HepG2 (cell line): Measurements from ENCODE around the gene SERTAD1. TPM values are rescaled to one million over a fixed set of nuclear protein-coding genes. Genes with fewer than 3 reads are reported as not detected.

Experiments used
- ARID2 ChIP-seq: sonication (generic); formaldehyde crosslinking; IDR thresholded peaks from 2 replicates; pipeline ENCODE4 v1.8.1; 2022; ENCODE audit warnings: mild to moderate bottlenecking, missing genetic modification reagents, borderline replicate concordance
- GABPB1 ChIP-seq: IDR thresholded peaks from 2 replicates; pipeline ENCODE4 v1.6.1; 2016; ENCODE audit warnings: mild to moderate bottlenecking, missing genetic modification reagents, moderate library complexity, missing compliant biosample characterization
- MAF1 ChIP-seq: sonication (generic); formaldehyde crosslinking; IDR thresholded peaks from 2 replicates; pipeline ENCODE4 v1.5.0; 2020; ENCODE audit warnings: missing genetic modification reagents, borderline replicate concordance
- MAZ ChIP-seq, 2 experiments: sonication (generic) in 1 of 2; formaldehyde crosslinking in 1 of 2; IDR thresholded peaks; 2 replicates each; pipeline versions ENCODE4 v1.5.0 to v1.6.1; 2012 to 2020; ENCODE audit warnings: low read depth in 2 of 2, mild to moderate bottlenecking in 2 of 2, borderline replicate concordance in 1 of 2, improper control_type of control experiment in 1 of 2, low read length in 1 of 2, missing genetic modification reagents in 1 of 2, moderate library complexity in 1 of 2
- MEIS2 ChIP-seq: sonication (generic); formaldehyde crosslinking; IDR thresholded peaks from 2 replicates; pipeline ENCODE4 v1.9.0; 2021; ENCODE audit warnings: mild to moderate bottlenecking, missing genetic modification reagents
- PHB2 ChIP-seq: fragments of 450-650 bp; IDR thresholded peaks from 2 replicates; pipeline ENCODE4 v1.6.1; 2018; ENCODE audit not compliant: partially characterized antibody
- RBM39 ChIP-seq: fragments of 200-400 bp; formaldehyde crosslinking; IDR thresholded peaks from one replicate; pipeline ENCODE4 v1.6.1; 2018; ENCODE audit warnings: antibody characterized with exemption, mild to moderate bottlenecking, low read depth, low read length; ENCODE audit not compliant: poor library complexity, severe bottlenecking
- YEATS2 ChIP-seq: sonication (generic); formaldehyde crosslinking; IDR thresholded peaks from 2 replicates; pipeline ENCODE4 v1.4.0; 2020; ENCODE audit warnings: missing genetic modification reagents, borderline replicate concordance
- ZFP62 ChIP-seq: sonication (generic); formaldehyde crosslinking; IDR thresholded peaks from 2 replicates; pipeline ENCODE4 v1.4.0; 2020; ENCODE audit warnings: missing genetic modification reagents
- ZKSCAN5 ChIP-seq: sonication (generic); formaldehyde crosslinking; IDR thresholded peaks from 2 replicates; pipeline ENCODE4 v1.5.1; 2020; ENCODE audit warnings: mild to moderate bottlenecking, missing genetic modification reagents
- ZNF121 ChIP-seq: sonication (generic); formaldehyde crosslinking; IDR thresholded peaks from 2 replicates; pipeline ENCODE4 v1.5.0; 2020; ENCODE audit warnings: mild to moderate bottlenecking, missing genetic modification reagents
- ZNF282 ChIP-seq: fragments of 450-650 bp; IDR thresholded peaks from 2 replicates; pipeline ENCODE4 v1.6.1; 2018; ENCODE audit not compliant: partially characterized antibody
- ZNF550 ChIP-seq: sonication (generic); formaldehyde crosslinking; IDR thresholded peaks from 2 replicates; pipeline ENCODE4 v1.4.0; 2020; ENCODE audit warnings: mild to moderate bottlenecking, missing genetic modification reagents, borderline replicate concordance
- polyA plus RNA-seq, 8 experiments: library from polyadenylated mRNA; depleted of rRNA in 3 of 8; stranded (reverse) in 7 of 8; unstranded in 1 of 8; fragments of >200 nt; fragmentation: Illumina TruSeq in 4 of 8; extraction: Trizol in 4 of 8; gene quantifications; 2 replicates each; pipeline versions ENCODE4 v1.2.1 to v1.2.3, GENCODE V29; 2011 to 2016; ENCODE audit warnings: low read depth in 4 of 8, missing spikeins in 1 of 8, mixed read lengths in 1 of 8; ENCODE audit not compliant: insufficient read depth in 1 of 8
- total RNA-seq, 5 experiments: library from RNA; depleted of rRNA; stranded (reverse); fragments of >200 nt; fragmentation: Illumina TruSeq; extraction: Trizol; gene quantifications; 2 replicates each; pipeline ENCODE4 v1.2.3, GENCODE V29; 2016; ENCODE audit warnings: low read depth in 1 of 5
- TF ChIP-seq, protein P1 (sequence below): sonication (generic); formaldehyde crosslinking; IDR thresholded peaks from 2 replicates; pipeline ENCODE4 v1.5.0; 2020; ENCODE audit warnings: mild to moderate bottlenecking, missing genetic modification reagents
- TF ChIP-seq, protein P2 (sequence below): sonication (generic); formaldehyde crosslinking; IDR thresholded peaks from 2 replicates; pipeline ENCODE4 v1.4.0; 2020; ENCODE audit warnings: mild to moderate bottlenecking, low read depth, missing genetic modification reagents
- TF ChIP-seq, protein P3 (sequence below), 2 experiments: sonication (generic) in 1 of 2; formaldehyde crosslinking in 1 of 2; IDR thresholded peaks; 2 replicates each; pipeline versions ENCODE4 v1.6.1 to v1.9.0; 2014 to 2022; ENCODE audit warnings: antibody characterized with exemption in 1 of 2, borderline replicate concordance in 1 of 2, inconsistent platforms in 1 of 2, low read depth in 1 of 2, missing genetic modification reagents in 1 of 2
- TF ChIP-seq, protein P4 (sequence below): sonication (generic); formaldehyde crosslinking; conservative IDR thresholded peaks from 2 replicates; pipeline ENCODE4 v1.4.0; 2020; ENCODE audit warnings: missing genetic modification reagents

Gene SERTAD1
- total and polyA plus RNA-seq, 2 of the 13 experiments (the other 11 are each of a cell fraction or from before 2014, with no cell fraction given): 4.3 to 4.5 TPM

DNA sequence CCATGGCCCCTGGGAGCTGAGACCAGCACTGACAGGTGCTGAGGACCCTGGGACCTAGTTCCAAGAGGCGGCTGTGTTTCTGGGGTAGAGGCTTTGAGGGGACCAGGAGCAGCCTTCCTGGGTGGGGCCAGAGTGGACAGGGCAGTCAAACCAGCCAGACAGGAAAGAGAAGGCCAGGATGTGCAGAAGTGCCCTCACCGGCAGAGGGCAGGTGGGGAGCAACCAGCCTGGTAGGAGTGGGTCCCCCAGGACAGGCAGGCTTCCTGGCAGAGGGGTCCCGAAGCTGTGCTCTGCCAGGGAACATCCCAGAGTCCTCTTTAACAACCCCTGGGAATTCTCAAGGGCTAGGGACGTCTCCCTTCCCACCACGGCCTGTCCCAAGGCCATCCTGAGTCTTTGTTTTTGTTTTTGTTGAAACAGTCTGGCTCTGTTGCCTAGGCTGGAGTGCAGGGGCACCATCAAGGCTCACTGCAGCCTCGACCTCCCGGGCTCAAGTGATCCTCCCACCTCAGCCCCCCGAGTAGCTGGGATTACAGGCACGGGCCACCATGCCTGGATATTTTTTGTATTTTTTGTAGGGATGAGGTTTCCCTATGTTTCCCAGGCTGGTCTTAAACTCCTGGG is 32.8 kb downstream of the SERTAD1 start (continued):
- TF ChIP-seq, protein P1, sequence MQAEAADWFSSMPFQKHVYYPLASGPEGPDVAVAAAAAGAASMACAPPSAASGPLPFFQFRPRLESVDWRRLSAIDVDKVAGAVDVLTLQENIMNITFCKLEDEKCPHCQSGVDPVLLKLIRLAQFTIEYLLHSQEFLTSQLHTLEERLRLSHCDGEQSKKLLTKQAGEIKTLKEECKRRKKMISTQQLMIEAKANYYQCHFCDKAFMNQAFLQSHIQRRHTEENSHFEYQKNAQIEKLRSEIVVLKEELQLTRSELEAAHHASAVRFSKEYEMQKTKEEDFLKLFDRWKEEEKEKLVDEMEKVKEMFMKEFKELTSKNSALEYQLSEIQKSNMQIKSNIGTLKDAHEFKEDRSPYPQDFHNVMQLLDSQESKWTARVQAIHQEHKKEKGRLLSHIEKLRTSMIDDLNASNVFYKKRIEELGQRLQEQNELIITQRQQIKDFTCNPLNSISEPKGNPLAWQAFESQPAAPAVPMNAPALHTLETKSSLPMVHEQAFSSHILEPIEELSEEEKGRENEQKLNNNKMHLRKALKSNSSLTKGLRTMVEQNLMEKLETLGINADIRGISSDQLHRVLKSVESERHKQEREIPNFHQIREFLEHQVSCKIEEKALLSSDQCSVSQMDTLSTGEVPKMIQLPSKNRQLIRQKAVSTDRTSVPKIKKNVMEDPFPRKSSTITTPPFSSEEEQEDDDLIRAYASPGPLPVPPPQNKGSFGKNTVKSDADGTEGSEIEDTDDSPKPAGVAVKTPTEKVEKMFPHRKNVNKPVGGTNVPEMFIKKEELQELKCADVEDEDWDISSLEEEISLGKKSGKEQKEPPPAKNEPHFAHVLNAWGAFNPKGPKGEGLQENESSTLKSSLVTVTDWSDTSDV (CRISPR knock-in tag): no peak
- TF ChIP-seq RBM39 (no peak), MAZ (IDR thresholded peaks at IDR 0.05; ENCODE audit: borderline replicate concordance, low read depth, low read length) (no peak), MAZ (CRISPR knock-in tag; IDR thresholded peaks at IDR 0.05; ENCODE audit: low read depth) (no peak), MAF1 (CRISPR knock-in tag) (no peak), ZNF550 (CRISPR knock-in tag) (no peak), MEIS2 (CRISPR knock-in tag) (no peak), ZFP62 (CRISPR knock-in tag) (no peak), YEATS2 (CRISPR knock-in tag) (no peak), PHB2 (no peak), ARID2 (no peak), GABPB1 (CRISPR knock-in tag) (0 out of 2 replicates have a peak, but pooled peaks have one; percentile 22), ZNF282 (no peak), ZNF121 (0 out of 2 replicates have a peak, but pooled peaks have one; percentile 26), ZKSCAN5 (no peak)
- TF ChIP-seq, protein P2, sequence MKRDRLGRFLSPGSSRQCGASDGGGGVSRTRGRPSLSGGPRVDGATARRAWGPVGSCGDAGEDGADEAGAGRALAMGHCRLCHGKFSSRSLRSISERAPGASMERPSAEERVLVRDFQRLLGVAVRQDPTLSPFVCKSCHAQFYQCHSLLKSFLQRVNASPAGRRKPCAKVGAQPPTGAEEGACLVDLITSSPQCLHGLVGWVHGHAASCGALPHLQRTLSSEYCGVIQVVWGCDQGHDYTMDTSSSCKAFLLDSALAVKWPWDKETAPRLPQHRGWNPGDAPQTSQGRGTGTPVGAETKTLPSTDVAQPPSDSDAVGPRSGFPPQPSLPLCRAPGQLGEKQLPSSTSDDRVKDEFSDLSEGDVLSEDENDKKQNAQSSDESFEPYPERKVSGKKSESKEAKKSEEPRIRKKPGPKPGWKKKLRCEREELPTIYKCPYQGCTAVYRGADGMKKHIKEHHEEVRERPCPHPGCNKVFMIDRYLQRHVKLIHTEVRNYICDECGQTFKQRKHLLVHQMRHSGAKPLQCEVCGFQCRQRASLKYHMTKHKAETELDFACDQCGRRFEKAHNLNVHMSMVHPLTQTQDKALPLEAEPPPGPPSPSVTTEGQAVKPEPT (CRISPR knock-in tag): no peak
- TF ChIP-seq, protein P3, sequence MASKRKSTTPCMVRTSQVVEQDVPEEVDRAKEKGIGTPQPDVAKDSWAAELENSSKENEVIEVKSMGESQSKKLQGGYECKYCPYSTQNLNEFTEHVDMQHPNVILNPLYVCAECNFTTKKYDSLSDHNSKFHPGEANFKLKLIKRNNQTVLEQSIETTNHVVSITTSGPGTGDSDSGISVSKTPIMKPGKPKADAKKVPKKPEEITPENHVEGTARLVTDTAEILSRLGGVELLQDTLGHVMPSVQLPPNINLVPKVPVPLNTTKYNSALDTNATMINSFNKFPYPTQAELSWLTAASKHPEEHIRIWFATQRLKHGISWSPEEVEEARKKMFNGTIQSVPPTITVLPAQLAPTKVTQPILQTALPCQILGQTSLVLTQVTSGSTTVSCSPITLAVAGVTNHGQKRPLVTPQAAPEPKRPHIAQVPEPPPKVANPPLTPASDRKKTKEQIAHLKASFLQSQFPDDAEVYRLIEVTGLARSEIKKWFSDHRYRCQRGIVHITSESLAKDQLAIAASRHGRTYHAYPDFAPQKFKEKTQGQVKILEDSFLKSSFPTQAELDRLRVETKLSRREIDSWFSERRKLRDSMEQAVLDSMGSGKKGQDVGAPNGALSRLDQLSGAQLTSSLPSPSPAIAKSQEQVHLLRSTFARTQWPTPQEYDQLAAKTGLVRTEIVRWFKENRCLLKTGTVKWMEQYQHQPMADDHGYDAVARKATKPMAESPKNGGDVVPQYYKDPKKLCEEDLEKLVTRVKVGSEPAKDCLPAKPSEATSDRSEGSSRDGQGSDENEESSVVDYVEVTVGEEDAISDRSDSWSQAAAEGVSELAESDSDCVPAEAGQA (IDR thresholded peaks at IDR 0.05; ENCODE audit: low read depth): no peak
- TF ChIP-seq, protein P3 (CRISPR knock-in tag; IDR thresholded peaks at IDR 0.05; ENCODE audit: borderline replicate concordance): no peak
- TF ChIP-seq, protein P4, sequence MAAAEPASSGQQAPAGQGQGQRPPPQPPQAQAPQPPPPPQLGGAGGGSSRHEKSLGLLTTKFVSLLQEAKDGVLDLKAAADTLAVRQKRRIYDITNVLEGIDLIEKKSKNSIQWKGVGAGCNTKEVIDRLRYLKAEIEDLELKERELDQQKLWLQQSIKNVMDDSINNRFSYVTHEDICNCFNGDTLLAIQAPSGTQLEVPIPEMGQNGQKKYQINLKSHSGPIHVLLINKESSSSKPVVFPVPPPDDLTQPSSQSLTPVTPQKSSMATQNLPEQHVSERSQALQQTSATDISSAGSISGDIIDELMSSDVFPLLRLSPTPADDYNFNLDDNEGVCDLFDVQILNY: no peak
